Hypothalamus (tissue), 51 donors: ENCODE data around the gene TUB.

ENCODE experiments used
- DNase-seq, 51 donors: peaks; one replicate each; lab custom pipeline; 2025; lab: John Stamatoyannopoulos, UW

TUB gene, protein sequence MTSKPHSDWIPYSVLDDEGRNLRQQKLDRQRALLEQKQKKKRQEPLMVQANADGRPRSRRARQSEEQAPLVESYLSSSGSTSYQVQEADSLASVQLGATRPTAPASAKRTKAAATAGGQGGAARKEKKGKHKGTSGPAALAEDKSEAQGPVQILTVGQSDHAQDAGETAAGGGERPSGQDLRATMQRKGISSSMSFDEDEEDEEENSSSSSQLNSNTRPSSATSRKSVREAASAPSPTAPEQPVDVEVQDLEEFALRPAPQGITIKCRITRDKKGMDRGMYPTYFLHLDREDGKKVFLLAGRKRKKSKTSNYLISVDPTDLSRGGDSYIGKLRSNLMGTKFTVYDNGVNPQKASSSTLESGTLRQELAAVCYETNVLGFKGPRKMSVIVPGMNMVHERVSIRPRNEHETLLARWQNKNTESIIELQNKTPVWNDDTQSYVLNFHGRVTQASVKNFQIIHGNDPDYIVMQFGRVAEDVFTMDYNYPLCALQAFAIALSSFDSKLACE

DNA sequence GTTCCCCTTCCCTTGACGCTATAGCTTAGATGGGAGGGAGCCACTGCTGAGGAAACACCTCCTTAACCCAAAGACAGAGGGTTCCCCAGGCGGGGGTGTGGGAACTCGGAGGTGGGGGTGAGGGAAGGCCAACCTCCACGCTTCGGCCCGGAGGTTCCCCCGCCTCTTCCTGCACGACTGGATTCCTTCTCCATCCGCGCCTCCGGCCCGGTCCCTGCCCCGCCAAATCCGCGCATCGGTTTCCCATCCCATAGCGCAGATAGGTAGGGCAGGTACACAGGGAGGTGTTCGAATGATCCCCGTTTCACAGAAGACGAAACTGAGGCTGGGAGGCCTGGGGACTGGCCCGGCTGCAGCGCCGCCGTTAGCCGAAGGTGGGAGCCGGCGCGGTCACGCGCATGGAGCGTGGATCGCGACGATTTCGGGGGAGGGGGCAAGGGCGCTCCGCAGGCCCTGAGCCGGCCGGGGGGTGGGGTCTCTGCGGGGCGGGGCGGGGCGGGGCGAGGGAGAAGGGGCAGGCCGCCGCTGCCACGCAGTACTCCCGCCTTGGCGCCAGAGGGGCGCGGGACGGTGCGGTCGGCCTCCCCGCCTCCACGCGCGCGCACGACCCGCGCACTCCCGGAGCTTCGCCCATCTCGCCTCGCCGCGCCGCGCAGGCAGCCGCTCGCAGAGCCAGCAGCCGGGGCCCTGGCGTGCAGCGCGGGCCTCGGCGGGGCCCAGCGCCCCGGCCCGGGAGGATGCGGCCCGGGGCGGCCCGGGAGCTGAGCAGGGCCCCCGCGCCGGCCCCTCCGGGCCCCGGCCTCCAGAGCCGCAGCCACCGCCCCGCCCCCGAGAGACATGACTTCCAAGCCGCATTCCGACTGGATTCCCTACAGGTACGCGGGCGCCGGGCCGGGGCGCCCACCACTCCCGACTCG, at the start of gene TUB:
Gene TUB (plus strand): TSS at position 538 of the 917 bp plus-strand sequence. CDS start 300 bp downstream, at position 838.
- peak in 21 of 51 donors; percentile 15 to 56 (median 39) for DNase-seq

DNA sequence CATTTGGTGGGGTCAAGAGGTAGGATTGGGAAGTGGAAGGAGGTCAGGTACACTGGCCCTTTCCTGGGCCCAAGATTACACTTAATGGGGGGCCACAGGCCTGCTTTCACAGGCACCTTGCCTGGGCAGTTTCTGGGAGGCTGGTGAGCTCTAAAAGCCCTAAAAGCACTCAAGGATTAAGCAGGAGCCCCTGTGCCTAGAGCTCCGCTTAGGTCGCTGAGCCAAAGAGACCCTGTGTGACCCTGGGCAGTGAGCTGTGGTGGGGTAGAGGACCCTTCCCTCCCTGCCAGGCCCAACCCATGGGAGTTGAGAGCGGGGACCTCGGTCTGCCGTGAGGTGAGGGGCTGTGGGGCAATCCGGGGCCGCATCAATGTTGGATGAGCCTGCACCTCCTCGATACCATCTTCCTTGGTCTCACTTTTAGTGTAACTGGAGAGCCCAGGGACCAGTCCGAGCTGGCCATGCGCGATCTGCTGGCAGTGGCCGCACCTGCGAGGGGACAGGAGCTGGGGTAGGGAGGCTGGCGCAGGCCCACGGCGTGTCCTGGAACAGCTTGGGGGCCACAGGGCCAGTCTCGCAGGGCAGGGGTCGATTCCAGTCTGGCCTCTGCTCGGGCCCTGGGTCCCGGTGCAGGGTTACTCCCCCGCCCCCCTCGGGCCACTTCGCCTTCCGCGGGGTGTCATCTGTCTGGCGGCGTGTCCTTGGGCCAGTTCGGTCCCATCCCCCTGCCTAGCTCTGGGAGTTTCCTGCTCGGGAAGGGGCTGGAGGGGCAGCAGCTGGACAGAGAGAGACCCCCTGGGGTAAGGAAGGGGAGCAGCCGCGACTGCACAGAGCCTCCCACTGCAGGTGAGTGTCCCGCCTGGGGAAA, 49.5 kb upstream of the TUB start:
- no peak for DNase-seq

DNA sequence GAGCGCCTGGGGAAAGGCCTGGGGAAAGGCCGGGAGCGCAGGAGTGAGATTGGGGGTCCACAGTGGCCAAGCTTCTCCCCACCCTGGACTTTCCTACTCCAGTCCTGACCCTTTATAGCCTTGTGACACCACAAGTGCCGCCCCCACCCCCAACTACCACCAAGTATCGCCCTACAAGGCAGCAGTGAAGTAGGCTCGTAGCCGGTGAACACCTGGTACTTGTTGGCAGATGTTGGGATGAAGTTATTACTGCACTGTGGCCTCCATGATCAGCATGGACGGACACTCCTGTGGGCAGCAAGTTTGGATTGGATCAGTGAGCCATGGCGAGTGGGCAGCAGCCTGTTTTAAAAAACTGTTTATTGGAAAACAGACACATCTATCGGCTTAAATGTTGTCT, 48.9 kb upstream of the TUB start:
- DNase-seq, result no peak

DNA sequence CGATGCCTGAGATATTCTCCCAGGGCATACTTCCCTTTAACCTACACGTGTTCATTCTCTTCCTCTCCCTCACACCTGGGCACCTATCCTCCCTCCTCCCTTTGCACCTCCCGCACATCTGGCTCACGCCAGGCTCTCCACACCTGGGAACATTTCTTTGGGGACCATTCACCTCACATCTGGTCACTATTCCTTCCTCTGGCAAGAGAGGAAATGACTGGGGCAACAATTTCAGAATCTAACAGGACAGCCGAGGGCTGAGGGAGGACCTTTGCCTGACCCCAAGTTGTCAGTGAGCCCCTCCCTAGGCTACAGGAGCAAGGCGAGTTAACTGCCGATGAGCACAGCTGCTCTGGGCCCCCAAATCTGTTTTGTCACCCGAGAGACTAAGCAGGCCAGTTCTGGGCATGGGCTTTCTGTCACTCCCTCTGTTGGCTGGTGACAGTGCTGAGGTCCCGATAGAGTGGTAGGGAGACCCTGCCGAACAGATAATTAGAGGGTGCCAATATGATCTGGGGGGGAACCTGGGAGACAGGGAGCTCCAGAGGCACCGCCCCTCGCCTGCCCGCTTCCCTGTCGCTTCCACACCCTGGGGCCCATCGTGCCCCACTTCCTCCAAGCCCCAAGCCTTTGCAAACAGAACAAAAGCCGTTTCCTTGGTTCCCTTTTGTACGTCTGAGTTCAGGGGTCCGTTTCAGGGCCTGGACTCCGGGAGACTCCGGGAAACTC, 48.3 kb upstream of the TUB start:
- no peak for DNase-seq

DNA sequence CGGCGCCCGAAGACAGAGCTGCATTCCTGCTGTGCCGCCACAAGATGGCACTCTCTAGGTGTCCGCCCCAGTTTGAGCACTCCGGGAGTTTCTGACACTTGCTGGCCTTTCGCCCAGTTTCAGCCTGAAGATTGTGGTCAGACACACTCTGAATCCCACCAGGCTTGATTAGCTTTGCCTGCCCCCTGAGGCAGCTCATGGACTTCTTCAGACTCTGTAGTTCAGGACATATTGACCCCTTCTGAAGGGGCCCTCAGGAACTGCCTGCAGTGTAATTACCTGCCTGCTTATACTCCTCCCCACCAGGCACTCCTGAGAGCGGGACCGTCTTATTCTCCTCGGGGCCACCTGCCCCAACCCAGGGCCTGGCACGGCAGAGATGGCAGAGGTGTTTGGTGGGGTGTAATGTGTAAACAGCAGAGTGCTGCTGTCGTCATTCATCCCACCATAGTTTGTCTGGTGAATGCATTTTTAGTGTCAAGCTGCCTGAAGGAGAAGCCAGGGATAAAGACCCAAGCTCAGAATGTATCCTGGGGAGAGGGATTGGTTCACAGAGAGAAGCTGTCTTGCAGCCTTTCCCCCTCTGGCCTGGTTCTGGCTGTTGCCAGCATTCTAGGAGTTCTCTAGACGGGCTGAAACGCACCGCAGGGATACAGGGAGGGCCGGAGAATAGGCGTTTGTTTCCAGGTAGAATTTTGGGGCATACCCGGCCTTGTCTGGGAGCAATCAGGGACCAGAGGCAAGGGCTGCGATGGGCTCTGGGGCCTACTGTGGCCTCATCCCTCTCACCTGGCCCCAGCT, 47.5 kb upstream of the TUB start:
- peak in 42 of 51 donors; percentile 17 to 78 (median 58) for DNase-seq

DNA sequence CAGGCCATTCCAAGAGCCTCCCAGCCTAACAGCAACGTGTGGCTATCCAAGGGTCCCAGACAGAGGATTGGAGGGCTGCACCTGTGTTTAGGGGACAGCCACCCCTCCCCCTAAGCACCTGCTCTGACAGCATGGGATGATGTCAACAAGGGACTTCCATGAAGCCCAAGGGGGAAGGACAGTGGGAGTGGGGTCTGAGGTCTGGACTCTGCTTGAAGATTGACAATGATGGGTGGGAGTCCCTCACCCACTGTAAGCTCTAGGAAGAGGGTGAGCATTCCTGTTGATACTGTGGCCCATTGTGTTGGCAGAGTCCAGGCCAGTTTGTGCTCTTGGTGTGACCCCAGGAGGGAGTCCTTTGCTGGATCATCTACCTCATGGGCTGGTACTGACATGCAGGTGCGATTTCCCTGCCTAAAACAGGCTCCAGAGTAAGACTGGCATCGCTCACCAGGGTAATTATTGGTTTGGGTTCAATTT, 46.9 kb upstream of the TUB start:
- DNase-seq, result no peak

DNA sequence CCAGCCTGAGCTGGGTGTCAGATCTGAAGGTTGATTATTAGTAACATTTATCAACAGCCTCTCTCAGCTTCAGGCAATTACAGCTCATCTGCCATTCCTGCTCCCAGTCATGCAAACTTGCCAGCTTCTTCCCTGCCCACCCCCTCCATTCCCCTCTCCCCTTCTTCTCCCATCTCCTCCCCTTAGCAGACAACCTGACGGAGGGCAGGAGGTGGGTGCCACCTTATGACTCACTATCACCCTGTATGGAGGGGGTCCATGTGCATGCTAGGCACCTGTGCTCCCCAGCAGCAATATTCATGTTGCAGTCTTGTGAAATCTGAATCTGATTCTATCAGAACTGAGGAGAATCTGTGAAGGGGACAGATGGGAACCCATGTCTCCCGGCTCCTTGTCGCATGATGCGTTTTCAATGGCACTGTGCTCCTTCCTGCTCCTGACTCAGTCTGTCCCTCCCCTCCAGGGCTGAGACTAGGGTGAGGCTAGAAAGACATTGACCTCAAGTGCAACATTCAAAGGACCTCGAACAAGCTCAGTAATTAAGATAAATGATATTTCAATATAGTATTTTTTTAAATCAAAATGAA, 46.3 kb upstream of the TUB start:
- peak in 1 of 51 donors; percentile 17 for DNase-seq

DNA sequence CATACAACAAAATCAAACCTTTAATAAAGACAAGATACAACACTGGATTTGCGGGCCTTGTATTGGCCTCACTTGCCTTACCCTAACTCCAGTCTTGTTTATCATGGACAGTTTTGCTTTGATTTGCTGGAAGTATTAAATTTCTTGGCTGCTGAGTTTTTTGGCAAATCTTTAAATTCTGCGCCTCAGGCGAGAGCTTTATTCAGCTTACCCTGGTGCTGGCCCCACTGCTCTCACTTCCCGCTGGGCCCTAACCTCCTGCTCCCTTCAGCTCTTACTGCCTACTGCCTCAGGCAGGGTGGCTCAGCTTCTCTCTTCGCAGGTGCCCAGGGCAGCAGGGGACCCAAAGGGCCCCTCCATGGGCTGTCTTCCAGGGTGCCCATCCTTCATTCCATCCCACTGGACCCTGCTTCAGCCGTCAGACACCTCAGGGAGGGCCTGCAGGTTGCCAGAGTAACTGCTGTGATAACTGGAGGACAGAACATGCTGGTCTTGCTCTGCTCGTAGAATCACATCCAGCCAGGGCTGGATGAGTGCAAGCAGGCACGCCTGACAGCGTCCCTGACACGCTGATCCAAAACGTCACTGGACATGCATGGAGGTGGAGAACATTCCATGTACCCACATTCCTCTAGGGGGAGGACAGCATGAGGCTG, 45.7 kb upstream of the TUB start:
- DNase-seq, result no peak

DNA sequence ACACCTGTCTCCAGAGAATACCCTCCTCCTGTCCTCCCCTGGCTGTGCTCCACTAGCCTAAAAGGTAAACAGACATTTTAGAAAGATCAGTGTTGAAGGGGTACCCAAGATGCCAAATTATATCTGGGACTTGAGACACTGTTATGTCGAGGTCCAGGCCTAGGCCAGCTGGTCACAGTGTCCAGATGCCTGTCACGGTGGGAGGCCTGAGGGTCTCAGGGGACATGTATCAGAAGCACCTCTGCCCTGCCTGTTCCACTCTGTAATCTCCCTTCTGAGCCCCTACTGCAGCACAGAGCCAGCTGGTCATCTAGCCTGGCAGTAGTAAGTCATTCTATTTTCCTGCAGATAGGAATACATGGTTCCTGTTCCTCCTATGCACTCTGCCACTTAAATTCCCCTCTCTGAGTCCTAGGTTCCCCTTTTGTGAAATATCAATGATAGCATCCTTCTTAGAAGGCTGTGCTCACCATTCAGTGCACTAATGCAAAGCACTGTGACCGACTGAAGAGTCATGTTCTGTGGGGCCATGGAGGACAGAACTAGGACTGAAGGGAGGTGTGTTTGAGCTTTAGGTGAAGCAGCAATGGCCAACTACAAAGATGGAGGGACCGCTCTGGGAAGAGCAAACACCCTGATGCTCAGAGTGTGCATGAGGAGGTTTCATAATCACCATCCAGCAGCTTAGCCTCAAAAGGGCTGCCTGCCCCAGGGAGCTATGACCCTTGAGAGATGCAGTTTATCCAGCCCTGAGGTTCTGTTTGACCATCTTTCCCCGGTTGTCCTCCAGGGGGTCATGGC, 44.8 kb upstream of the TUB start:
- DNase-seq, result no peak

DNA sequence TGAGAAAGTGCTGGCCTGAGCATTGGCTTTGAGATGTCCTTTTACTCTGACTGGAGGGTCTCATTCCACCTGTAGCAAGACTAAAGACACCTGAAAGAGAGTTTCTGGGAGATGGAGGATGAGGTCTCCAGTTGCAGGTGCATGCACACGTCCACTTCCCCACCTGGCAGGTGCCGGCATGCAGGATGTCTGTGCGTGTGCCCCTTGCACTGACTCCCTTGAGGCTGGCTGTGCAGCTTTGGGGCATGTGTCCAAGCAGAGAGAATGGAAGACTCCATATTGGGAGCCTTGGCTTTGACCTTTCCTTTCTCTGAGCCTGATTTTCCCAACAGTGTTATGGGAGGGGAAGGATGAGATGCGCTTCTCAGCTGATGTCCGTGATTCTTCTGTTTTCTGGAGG, 44.0 kb upstream of the TUB start:
- no peak for DNase-seq

DNA sequence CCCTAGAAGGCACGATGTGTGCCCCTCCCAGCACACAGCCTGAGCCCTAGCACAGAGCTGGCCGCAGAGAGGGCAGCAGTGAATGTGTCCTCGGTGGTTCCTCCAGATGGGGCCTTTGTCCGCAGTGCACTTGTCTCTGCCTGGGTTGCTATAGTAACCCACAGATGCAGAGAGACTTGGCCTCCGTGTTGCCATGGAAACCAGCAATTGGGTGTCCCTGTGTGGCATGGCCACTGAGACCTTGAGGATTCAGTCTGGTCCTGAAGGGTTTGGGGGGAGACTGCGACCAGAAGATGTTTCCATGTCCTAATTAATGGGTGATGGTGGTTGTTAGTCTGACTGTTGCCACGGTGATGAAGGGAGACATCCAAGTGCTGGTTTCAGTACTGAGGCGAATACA, 42.6 kb upstream of the TUB start:
- DNase-seq, result peak in 27 of 51 donors; percentile 13 to 75 (median 37)

DNA sequence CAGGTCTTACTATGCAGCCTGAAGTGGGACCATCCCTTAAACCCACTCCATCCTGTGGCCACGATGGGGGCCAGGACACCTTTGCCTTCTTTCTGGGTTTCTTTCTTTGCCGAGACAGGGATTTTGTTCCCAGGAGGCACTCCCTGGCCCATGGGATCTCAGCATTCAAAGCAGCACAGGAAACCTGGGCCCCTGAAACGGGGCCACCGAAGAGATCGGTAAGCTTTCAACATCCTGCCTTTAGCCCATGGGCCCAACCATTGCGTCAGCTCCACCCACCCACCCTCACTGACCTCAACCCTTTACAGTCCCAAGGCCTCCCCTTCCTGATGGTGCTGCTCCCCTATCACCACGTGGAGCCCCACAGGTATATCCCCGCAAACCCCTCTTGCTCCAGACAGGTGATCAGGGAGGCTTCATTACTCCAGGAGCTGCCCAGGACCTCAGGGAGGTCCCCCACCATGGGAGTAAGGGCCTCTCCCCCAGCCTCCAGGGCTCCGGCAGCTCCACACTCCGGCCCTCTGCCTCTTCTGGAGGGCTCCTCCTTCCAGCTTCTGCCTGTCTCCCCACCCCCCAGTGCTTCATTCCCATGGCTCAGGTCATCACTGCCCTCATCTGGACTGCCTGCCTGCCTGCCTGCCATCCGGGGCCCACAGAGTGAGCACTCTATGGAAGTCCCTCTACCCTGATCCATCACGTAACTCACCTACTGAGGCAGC, 42.0 kb upstream of the TUB start:
- DNase-seq, result peak in 1 of 51 donors; percentile 27

DNA sequence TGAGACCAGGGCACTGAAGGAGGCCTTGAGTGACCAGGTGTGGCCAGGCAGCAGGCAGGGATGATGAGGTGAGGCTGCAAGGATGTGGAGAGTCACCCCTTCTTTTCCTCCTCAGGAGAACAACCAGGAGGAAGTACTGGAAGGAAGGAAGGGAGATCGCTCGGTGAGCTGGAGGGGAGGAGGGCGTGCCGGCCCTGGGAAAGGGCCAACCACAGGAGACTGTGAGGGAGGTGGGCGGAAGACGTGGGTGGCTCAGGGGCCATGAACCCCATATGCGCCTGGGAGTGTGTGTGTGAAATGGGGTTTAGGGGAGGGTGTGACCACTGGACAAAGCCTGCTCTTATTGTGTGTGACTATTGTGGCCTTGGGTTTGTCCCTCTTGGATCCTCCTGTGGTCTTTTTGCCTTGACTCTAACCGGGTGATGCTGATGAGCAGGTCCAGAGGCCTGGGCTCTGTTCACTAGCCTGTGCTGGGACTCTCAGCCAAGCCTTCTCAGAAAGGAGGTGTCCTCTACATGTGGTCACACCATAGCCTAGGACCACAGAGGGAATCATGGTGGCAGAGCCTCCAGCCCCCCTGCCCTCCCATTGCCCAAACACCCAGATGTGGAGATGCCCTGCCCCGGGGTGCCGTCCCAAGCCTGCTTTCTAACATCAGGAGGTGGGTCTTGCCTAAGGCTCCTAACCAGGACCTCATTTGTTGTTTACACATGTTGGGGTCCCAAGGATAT, 41.3 kb upstream of the TUB start:
- DNase-seq, result no peak

DNA sequence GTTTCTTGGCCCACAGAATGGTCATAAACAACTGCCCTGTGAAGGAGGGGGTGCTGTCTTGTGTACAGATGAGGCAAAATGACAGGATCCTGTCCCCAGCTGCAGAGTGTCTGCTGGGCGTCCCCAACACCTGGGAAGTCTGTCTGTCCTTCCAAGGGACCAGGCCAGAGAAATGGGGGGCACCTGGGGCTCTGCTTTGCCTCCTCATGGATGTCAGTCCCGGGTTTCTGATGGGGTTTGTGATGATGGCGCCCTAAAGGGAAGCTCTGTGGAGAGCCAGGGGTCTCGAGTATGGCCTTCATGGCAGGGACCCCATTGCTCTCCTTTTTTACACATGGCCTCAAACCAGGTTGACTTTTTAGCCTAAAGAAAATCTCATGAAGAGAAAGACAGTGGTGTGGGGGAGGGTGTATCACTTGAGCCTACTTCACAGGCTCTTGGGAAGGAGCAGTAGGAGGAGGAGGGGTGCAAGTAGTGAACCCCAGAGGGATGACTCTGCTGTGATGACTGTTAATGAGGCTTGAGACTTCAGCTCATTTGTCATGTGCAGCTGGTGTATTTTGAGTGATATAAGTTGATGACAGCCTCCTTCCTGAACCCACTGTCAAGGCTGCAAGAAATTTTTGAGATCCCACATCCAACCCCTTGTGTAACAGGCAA, 40.6 kb upstream of the TUB start:
- DNase-seq, result no peak

DNA sequence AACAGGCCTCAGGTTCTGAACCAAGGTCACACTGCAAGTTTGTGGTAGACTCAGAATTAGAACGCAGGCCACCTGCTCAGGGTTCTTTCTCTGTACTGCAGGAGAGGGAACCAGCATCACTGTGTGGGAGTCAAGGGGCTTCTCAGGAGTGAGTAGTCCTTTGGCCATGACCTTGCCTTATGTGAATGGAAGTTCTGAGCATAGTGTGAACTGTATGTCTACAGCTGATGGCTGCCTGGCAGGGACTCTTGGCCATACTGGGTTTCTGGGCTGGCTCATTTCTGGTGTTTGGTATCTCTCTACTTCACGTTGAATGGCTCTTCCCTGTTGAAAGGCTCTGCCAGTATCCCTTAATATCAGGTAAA, 40.1 kb upstream of the TUB start:
- DNase-seq, result no peak
